ENCODE results near the gene ZC3H7B. TPM values are rescaled to one million over a fixed set of nuclear protein-coding genes. Genes with fewer than 3 reads are reported as not detected.

The ZC3H7B gene
- total RNA-seq, 6 experiments from 2014 or later: 26.5 to 50.1 (median 42.7) TPM

- Histone ChIP-seq H3K27ac (no peak overlapping the region), H3K4me1 (peaks cover 0 to 29% (median 16%) of the 10 kb centered on the region in 4 donors), H3K27me3 (no peaks in the 10 kb centered on the region), H3K36me3 (peaks cover 0 to 61% (median 33%) of the 10 kb centered on the region in 4 donors), H3K9me3 (no peaks in the 10 kb centered on the region), H3K4me3 (no peak overlapping the region)
- DNase-seq (no peak), ATAC-seq (no peak)
- intact Hi-C loops (cut with DNase I): no loop called here
- TF ChIP-seq POLR2A (IDR thresholded peaks at IDR 0.05) (no peak), CTCF (IDR thresholded peaks at IDR 0.05) (no peak)
- 89% methylated on average over 4 of the region's 4 CpGs for WGBS (ENCODE audit: insufficient coverage, low coverage, low lambda C conversion rate, missing lambda C conversion rate)
These were observed 48.8 kb downstream of the ZC3H7B start for GRCh38 chr22:41350087-41350486.

- DNase-seq: no peak
- ATAC-seq: no peak
- peaks cover 0 to 24% (median 12%) of the 10 kb centered on the region in 4 donors for H3K4me1 ChIP-seq
- H3K27me3 ChIP-seq: no peaks in the 10 kb centered on the region
- H3K27ac ChIP-seq: no peak overlapping the region
- peaks cover 0 to 66% (median 31%) of the 10 kb centered on the region in 4 donors for H3K36me3 ChIP-seq
- intact Hi-C loops (cut with DNase I): no loop called here
- no peak overlapping the region for H3K4me3 ChIP-seq
- no peaks in the 10 kb centered on the region for H3K9me3 ChIP-seq
- TF ChIP-seq POLR2A (IDR thresholded peaks at IDR 0.05): no peak
- TF ChIP-seq CTCF (IDR thresholded peaks at IDR 0.05): no peak
- WGBS (ENCODE audit: insufficient coverage, low coverage, low lambda C conversion rate, missing lambda C conversion rate): 88% methylated on average over 2 of the region's 5 CpGs
These were observed 49.7 kb downstream of the ZC3H7B start for GRCh38 chr22:41351011-41351410.

GRCh38 chr22:41352058-41352457 is 50.7 kb downstream of the ZC3H7B start:
- Histone ChIP-seq H3K27me3 (no peaks in the 10 kb centered on the region), H3K9me3 (no peaks in the 10 kb centered on the region), H3K36me3 (peaks cover 0 to 73% (median 32%) of the 10 kb centered on the region in 4 donors), H3K27ac (no peak overlapping the region), H3K4me1 (peaks cover 0 to 13% (median 7%) of the 10 kb centered on the region in 4 donors), H3K4me3 (no peak overlapping the region)
- intact Hi-C loops (cut with DNase I): no loop called here
- TF ChIP-seq CTCF (IDR thresholded peaks at IDR 0.05): no peak
- TF ChIP-seq POLR2A (IDR thresholded peaks at IDR 0.05): no peak
- peak in 1 of 4 donors; percentile 29 for ATAC-seq
- 76% methylated on average over 6 of the region's 6 CpGs for WGBS (ENCODE audit: insufficient coverage, low coverage, low lambda C conversion rate, missing lambda C conversion rate)
- no peak for DNase-seq

GRCh38 chr22:41353862-41354575 is 52.7 kb downstream of the ZC3H7B start:
- Histone ChIP-seq H3K9me3 (no peaks in the 10 kb centered on the region), H3K27ac (no peak overlapping the region), H3K27me3 (no peaks in the 10 kb centered on the region), H3K36me3 (peaks cover 0 to 73% (median 26%) of the 10 kb centered on the region in 4 donors), H3K4me3 (no peak overlapping the region), H3K4me1 (no peaks in the 10 kb centered on the region)
- TF ChIP-seq POLR2A (IDR thresholded peaks at IDR 0.05): no peak
- TF ChIP-seq CTCF (IDR thresholded peaks at IDR 0.05): no peak
- intact Hi-C loops (cut with DNase I): no loop called here
- ATAC-seq (peak in 3 of 4 donors; percentile 38 to 53 (median 46)), DNase-seq (no peak)
- WGBS (ENCODE audit: insufficient coverage, low coverage, low lambda C conversion rate, missing lambda C conversion rate): 0% methylated on average over 5 of the region's 10 CpGs
